ENCODE results near the gene AMY1C.
"Not testable (repeated sequence)": the region's sequence is repeated elsewhere in the genome, so short reads cannot be mapped to it uniquely, and the experiment has no call there.

DNA sequence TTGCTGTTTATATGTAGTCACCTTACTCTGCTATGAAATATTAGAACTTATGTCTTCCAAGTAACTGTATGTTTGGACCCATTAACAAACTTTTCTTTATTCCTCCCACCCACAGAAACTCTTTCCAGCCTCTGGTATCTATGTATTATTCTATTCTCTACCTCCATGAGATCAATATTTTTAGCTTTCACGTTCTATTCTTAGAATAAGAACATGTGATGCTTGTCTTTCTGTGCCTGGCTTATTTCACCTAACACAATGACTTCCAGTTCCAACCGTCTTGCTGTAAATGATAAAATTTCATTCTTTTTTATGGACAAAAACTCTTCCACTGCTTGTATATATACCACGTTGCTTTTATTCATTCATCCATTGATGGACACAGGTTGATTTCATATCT is 14.4 kb upstream of the AMY1C start:
- not testable (repeated sequence) for TF ChIP-seq CTCF (IDR thresholded peaks at IDR 0.05); NFYB (CRISPR knock-in tag; conservative IDR thresholded peaks at IDR 0.05; ENCODE audit: low read depth); RELA (CRISPR knock-in tag; IDR thresholded peaks at IDR 0.05; ENCODE audit: borderline replicate concordance); ETV6 (CRISPR knock-in tag; IDR thresholded peaks at IDR 0.05); SP1 (CRISPR knock-in tag; conservative IDR thresholded peaks at IDR 0.05); TEAD4 (CRISPR knock-in tag; IDR thresholded peaks at IDR 0.05); OVOL2 (CRISPR knock-in tag; IDR thresholded peaks at IDR 0.05; ENCODE audit: borderline replicate concordance); MLX (CRISPR knock-in tag; IDR thresholded peaks at IDR 0.05); ZBTB43 (CRISPR knock-in tag; IDR thresholded peaks at IDR 0.05); USF2 (CRISPR knock-in tag; IDR thresholded peaks at IDR 0.05); ZNF138 (CRISPR knock-in tag; conservative IDR thresholded peaks at IDR 0.05); E2F1 (CRISPR knock-in tag; IDR thresholded peaks at IDR 0.05); IRF1 (CRISPR knock-in tag; IDR thresholded peaks at IDR 0.05)
- TF ChIP-seq, protein P1, sequence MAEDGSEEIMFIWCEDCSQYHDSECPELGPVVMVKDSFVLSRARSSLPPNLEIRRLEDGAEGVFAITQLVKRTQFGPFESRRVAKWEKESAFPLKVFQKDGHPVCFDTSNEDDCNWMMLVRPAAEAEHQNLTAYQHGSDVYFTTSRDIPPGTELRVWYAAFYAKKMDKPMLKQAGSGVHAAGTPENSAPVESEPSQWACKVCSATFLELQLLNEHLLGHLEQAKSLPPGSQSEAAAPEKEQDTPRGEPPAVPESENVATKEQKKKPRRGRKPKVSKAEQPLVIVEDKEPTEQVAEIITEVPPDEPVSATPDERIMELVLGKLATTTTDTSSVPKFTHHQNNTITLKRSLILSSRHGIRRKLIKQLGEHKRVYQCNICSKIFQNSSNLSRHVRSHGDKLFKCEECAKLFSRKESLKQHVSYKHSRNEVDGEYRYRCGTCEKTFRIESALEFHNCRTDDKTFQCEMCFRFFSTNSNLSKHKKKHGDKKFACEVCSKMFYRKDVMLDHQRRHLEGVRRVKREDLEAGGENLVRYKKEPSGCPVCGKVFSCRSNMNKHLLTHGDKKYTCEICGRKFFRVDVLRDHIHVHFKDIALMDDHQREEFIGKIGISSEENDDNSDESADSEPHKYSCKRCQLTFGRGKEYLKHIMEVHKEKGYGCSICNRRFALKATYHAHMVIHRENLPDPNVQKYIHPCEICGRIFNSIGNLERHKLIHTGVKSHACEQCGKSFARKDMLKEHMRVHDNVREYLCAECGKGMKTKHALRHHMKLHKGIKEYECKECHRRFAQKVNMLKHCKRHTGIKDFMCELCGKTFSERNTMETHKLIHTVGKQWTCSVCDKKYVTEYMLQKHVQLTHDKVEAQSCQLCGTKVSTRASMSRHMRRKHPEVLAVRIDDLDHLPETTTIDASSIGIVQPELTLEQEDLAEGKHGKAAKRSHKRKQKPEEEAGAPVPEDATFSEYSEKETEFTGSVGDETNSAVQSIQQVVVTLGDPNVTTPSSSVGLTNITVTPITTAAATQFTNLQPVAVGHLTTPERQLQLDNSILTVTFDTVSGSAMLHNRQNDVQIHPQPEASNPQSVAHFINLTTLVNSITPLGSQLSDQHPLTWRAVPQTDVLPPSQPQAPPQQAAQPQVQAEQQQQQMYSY (CRISPR knock-in tag; IDR thresholded peaks at IDR 0.05): not testable (repeated sequence)

All from WTC11 (cell line).